Pancreas (tissue), 10 donors: ENCODE results near the gene ALKBH8. TPM values are rescaled to one million over a fixed set of nuclear protein-coding genes. Genes with fewer than 3 reads are reported as not detected.

Experiments
- ATAC-seq, 4 donors: fragments of 200-7000 bp; cut with Tn5 transposase; one replicate each; pipeline versions ENCODE4 v1.8.0 to v1.9.1; 2020; ENCODE audit warnings: mild to moderate bottlenecking in 4 of 4, moderate library complexity in 4 of 4
- DNase-seq, 6 donors: peaks; one replicate each; pipeline ENCODE4 v3.0.0-alpha.2; 2020
- FAIRE-seq: peaks from 2 replicates; lab custom pipeline; 2012; peaks lifted over from hg19 to GRCh38; lab: Jason Lieb, UNC
- H3K27ac ChIP-seq, 4 donors: fragments of 200-600 bp; sonication (generic); 1 replicate in 3 of 4; 2 replicates in 1 of 4; pipeline versions ENCODE4 v1.5.0 to v1.8.0; 2020
- H3K27me3 ChIP-seq, 4 donors: fragments of 200-600 bp; one replicate each; pipeline ENCODE4 v1.8.0; 2021
- H3K36me3 ChIP-seq, 3 donors: fragments of 200-600 bp; sonication (generic) in 1 of 3; one replicate each; pipeline versions ENCODE4 v1.5.0 to v1.8.0; 2020 to 2021
- H3K4me1 ChIP-seq, 3 donors: fragments of 200-600 bp; one replicate each; pipeline ENCODE4 v1.8.0; 2021
- H3K4me3 ChIP-seq, 4 donors: fragments of 200-600 bp; sonication (generic) in 2 of 4; one replicate each; pipeline versions ENCODE4 v1.5.0 to v1.8.0; 2020 to 2021
- H3K9me3 ChIP-seq, 4 donors: fragments of 200-600 bp; one replicate each; pipeline ENCODE4 v1.8.0; 2021
- WGBS, 2 donors: extraction: QIAGEN DNeasy Blood & Tissue Kit; methylation state at CpG; one replicate each; pipeline ENCODE4 v1.1.7; 2013; 5-methylcytosine and 5-hydroxymethylcytosine counted together
- intact Hi-C, 3 donors: fragments of 100-400 bp; cut with DNase I; formaldehyde crosslinking; loops; one replicate each; pipeline versions ENCODE4 v1.11.1 to v1.14.2; 2022
- polyA plus RNA-seq, 2 donors: library from polyadenylated mRNA; stranded (reverse); fragments of 200-250 nt; gene quantifications; one replicate each; pipeline ENCODE4 v1.2.3, GENCODE V29; 2013
- total RNA-seq, 6 donors: library from RNA; stranded (reverse); fragmentation: NEBNext Ultra II Directional in 4 of 6; extraction: Animal tissue kit (Norgen Biotek cat#: 25700) in 4 of 6; gene quantifications; one replicate each; pipeline versions ENCODE4 v1.2.1 to v1.2.4, GENCODE V29; 2021 to 2023
- TF ChIP-seq, protein P1 (sequence below), 4 donors: fragments of 200-600 bp; sonication (generic) in 3 of 4; IDR thresholded peaks; one replicate each; pipeline versions ENCODE4 v1.5.0 to v1.8.0; 2021; ENCODE audit warnings: antibody characterized with exemption in 4 of 4
- donor health status: healthy with polysubstance abuse.
- donor health status: DM: no; HTN: no; CAD: no; lungs with moderate emphysema.
- donor health status: DM: no; HTN: no; CAD: no.
- donor health status: control.
- donor health status: control.
- donor health status: Bipolar disorder and iron deficiency.
- donor health status: DM: yes; HTN: yes; CAD: no.
- donor health status: DM: no; HTN: no; CAD: no.
- donor health status: DM: no; HTN: no; CAD: no.
- donor health status: DM: yes; HTN: yes; CAD: no.

The ALKBH8 gene
- total and polyA plus RNA-seq, 8 donors, result 2.2 to 3.9 (median 3.0) TPM

DNA sequence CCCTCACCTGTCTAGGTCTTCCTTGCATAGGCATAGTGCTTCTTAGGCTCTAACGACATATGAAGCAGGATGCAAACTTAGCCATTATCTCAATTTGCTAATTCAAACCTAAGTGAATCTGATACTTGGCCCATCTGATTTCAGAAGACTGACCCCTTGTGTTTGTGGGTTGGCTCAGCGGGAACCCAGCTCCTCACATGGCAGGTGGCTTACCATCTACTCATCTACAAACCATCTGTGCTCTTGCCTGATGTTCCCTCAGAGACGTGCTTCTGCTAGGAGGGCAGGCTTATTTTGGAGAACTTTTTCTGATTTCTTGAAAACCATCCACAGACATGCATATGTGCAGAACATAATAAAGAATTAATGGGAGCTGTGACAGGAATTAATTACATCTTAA, 40.6 kb upstream of the ALKBH8 start:
- Histone ChIP-seq H3K27ac (no peak overlapping the region), H3K9me3 (no peaks in the 10 kb centered on the region), H3K36me3 (no peaks in the 10 kb centered on the region), H3K4me1 (no peaks in the 10 kb centered on the region), H3K4me3 (no peak overlapping the region), H3K27me3 (no peaks in the 10 kb centered on the region)
- WGBS, 2 donors, result 63 to 70% methylated on average over 3 of the region's 3 CpGs
- TF ChIP-seq, protein P1, sequence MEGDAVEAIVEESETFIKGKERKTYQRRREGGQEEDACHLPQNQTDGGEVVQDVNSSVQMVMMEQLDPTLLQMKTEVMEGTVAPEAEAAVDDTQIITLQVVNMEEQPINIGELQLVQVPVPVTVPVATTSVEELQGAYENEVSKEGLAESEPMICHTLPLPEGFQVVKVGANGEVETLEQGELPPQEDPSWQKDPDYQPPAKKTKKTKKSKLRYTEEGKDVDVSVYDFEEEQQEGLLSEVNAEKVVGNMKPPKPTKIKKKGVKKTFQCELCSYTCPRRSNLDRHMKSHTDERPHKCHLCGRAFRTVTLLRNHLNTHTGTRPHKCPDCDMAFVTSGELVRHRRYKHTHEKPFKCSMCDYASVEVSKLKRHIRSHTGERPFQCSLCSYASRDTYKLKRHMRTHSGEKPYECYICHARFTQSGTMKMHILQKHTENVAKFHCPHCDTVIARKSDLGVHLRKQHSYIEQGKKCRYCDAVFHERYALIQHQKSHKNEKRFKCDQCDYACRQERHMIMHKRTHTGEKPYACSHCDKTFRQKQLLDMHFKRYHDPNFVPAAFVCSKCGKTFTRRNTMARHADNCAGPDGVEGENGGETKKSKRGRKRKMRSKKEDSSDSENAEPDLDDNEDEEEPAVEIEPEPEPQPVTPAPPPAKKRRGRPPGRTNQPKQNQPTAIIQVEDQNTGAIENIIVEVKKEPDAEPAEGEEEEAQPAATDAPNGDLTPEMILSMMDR (IDR thresholded peaks at IDR 0.05), result no peak
- no peak for ATAC-seq
- FAIRE-seq, result no peak
- DNase-seq, result no peak
- intact Hi-C loops, result no loop called here

DNA sequence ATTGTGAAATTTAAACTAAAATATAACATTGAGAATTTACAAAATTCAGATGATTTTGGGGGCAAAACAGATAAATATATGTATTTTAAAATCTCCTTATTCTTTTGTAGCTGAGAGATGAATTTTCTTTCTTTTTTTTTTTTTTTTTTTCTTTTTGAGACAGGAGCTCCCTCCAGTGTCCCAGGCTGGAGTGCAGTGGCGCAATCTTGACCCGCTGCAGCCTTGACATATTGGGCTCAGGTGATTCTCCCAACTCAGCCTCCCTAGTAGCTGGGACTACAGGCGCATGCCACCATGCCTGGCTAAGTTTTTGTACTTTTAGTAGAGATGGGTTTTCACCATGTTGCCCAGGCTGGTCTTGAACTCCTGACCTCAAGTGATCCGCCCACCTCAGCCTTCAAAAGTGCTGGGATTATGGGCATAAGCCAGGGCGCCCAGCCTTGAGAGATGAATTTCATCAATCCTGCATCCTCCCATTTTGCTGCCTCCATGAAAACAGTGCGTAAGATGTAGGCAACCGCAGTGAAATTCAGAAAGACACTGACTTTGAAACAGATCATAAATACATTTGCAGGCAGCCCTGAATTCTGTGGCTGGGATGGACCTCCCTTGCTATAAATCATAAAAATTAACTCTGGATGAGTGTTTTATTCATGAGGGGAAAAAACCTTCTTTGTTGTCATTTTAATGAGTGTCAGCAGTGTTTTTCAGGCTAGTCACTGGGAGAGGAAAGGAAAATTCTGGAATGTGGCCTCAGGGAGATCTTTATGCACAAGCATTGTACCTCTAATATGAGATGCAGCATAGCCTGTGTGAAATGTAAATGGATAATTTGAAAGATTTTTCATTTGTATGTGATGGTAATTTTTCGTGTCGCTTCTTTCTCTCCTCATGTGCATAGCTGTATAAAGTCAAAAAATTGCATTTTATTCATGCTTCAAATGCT, 39.8 kb upstream of the ALKBH8 start:
- H3K36me3 ChIP-seq, result no peaks in the 10 kb centered on the region
- no peaks in the 10 kb centered on the region for H3K9me3 ChIP-seq
- intact Hi-C loops, result no loop called here
- 85 to 87% methylated on average over 9 of the region's 9 CpGs for WGBS, 2 donors
- no peak overlapping the region for H3K27ac ChIP-seq
- DNase-seq (no peak), ATAC-seq (no peak), FAIRE-seq (no peak)
- TF ChIP-seq, protein P1 (IDR thresholded peaks at IDR 0.05), result no peak
- no peaks in the 10 kb centered on the region for H3K27me3 ChIP-seq
- H3K4me1 ChIP-seq, result no peaks in the 10 kb centered on the region
- H3K4me3 ChIP-seq, result no peak overlapping the region

DNA sequence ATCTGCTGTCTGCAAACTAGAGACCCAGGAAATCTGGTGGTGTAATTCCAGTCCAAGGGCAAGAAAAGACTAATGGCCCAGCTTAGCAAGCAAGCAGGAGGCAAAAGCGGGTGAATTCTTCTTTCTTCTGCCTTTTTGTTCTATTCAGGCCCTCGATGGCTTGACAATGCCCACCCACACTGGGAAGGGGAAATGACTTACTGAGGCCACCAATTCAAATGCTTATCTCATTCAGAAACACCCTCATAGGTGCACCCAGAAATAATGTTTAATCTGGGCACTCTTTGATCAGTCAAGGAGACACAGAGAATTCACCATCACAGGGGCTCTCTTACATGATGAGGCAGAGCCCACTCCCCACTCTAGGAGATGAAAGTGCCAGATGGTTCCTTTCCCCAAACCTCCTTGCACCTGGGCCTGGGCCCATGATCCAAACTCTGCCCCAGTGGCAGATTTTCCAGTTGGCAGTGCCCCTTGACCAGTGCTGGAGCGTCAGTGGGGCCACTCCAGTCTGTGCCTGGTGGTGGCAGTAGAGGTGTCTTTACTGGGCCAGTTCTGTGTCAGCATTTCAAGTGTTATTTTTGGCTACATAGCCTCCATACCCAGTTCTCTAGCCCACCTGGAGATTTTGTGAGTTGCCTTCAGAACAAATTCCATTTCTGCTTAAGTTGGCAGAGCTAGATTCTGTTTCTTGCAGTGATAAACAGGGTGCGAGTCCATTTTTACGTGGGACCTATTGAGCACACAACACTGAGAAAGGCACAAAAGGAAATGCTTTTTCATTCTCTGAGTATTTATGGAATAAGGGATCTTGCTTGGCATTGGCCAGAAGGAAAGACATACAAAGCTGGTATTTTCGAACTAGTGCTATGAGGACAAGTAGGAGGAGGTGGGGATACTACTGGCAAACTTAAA, 32.9 kb upstream of the ALKBH8 start:
- Histone ChIP-seq H3K27ac (no peak overlapping the region), H3K4me3 (no peak overlapping the region), H3K9me3 (no peaks in the 10 kb centered on the region), H3K36me3 (no peaks in the 10 kb centered on the region), H3K27me3 (peaks cover 0 to 15% (median 1%) of the 10 kb centered on the region in 4 donors), H3K4me1 (no peaks in the 10 kb centered on the region)
- FAIRE-seq, result no peak
- TF ChIP-seq, protein P1 (IDR thresholded peaks at IDR 0.05), result no peak
- peak in 3 of 4 donors; percentile 25 to 44 (median 37) for ATAC-seq
- intact Hi-C loops, result no loop called here
- DNase-seq, result no peak
- WGBS, 2 donors, result 55% methylated on average over 6 of the region's 6 CpGs

DNA sequence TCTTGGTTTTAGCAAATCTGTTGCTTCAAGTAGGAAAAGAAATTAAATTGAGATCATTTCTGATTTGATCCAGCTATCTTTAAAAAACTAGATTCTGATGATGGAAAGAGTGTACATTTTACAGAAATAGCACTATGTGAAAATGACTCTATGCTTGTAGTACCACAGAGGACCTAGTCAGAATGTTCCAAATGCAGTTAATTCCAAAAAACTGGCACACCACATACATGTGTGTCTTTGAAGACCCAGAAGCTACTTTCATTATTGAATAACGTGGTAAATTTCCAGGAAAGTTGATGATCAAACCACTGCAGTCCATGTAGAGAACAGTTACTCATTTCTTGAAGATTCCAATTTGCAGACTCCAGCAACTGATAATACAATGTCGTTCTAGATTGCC, 29.2 kb upstream of the ALKBH8 start:
- intact Hi-C loops, result no loop called here
- Histone ChIP-seq H3K36me3 (no peaks in the 10 kb centered on the region), H3K27me3 (peaks cover 0 to 39% (median 11%) of the 10 kb centered on the region in 4 donors), H3K4me1 (peaks cover 0 to 12% (median 2%) of the 10 kb centered on the region in 3 donors), H3K4me3 (no peak overlapping the region), H3K9me3 (no peaks in the 10 kb centered on the region), H3K27ac (no peak overlapping the region)
- ATAC-seq, result no peak
- TF ChIP-seq, protein P1 (IDR thresholded peaks at IDR 0.05), result no peak
- 33 to 34% methylated on average over 2 of the region's 2 CpGs for WGBS, 2 donors
- no peak for FAIRE-seq
- no peak for DNase-seq
